HepG2 (cell line): ENCODE measurements around the gene LRRC40. TPM values are rescaled to one million over a fixed set of nuclear protein-coding genes. Genes with fewer than 3 reads are reported as not detected.

Source experiments
- CHD2 ChIP-seq: IDR thresholded peaks from 2 replicates; pipeline ENCODE4 v1.6.1; 2011; ENCODE audit warnings: low read depth, low read length, improper control_type of control experiment
- ELF4 ChIP-seq: sonication (generic); formaldehyde crosslinking; IDR thresholded peaks from 2 replicates; pipeline ENCODE4 v1.5.0; 2020; ENCODE audit warnings: missing genetic modification reagents, mild to moderate bottlenecking, moderate library complexity, borderline replicate concordance
- ERF ChIP-seq: IDR thresholded peaks from 2 replicates; pipeline ENCODE4 v1.6.1; 2018; ENCODE audit warnings: missing biosample characterization, missing genetic modification reagents
- HDAC2 ChIP-seq: sonication (generic); formaldehyde crosslinking; IDR thresholded peaks from 2 replicates; pipeline ENCODE4 v1.4.0; 2020; ENCODE audit warnings: missing genetic modification reagents
- HNRNPUL1 ChIP-seq: fragments of 200-400 bp; formaldehyde crosslinking; IDR thresholded peaks from 2 replicates; pipeline ENCODE4 v1.6.1; 2017; ENCODE audit warnings: low read depth, mild to moderate bottlenecking, low read length, moderate library complexity
- NFATC3 ChIP-seq: sonication (generic); formaldehyde crosslinking; IDR thresholded peaks from 2 replicates; pipeline ENCODE4 v1.5.1; 2020; ENCODE audit warnings: mild to moderate bottlenecking, missing genetic modification reagents
- NFE2L2 ChIP-seq: fragments of 150-350 bp; IDR thresholded peaks from 2 replicates; pipeline ENCODE4 v1.6.1; 2014; ENCODE audit warnings: low read length
- RCOR2 ChIP-seq: IDR thresholded peaks from 2 replicates; pipeline ENCODE4 v1.6.1; 2016; ENCODE audit warnings: missing biosample characterization, missing genetic modification reagents
- U2AF2 ChIP-seq: fragments of 200-400 bp; formaldehyde crosslinking; IDR thresholded peaks from 2 replicates; pipeline ENCODE4 v1.6.1; 2017; ENCODE audit warnings: low read depth, mild to moderate bottlenecking, low read length
- YEATS2 ChIP-seq: sonication (generic); formaldehyde crosslinking; IDR thresholded peaks from 2 replicates; pipeline ENCODE4 v1.4.0; 2020; ENCODE audit warnings: missing genetic modification reagents, borderline replicate concordance
- ZNF124 ChIP-seq: sonication (generic); formaldehyde crosslinking; IDR thresholded peaks from 2 replicates; pipeline ENCODE4 v1.4.0; 2020; ENCODE audit warnings: missing genetic modification reagents
- ZNF225 ChIP-seq: sonication (generic); formaldehyde crosslinking; IDR thresholded peaks from 2 replicates; pipeline ENCODE4 v1.4.0; 2020; ENCODE audit warnings: mild to moderate bottlenecking, missing genetic modification reagents
- ZNF251 ChIP-seq: sonication (generic); formaldehyde crosslinking; IDR thresholded peaks from 2 replicates; pipeline ENCODE4 v1.9.0; 2021; ENCODE audit warnings: mild to moderate bottlenecking, missing genetic modification reagents
- ZNF614 ChIP-seq: IDR thresholded peaks from 2 replicates; pipeline ENCODE4 v1.6.1; 2018; ENCODE audit warnings: missing biosample characterization, missing genetic modification reagents, inconsistent platforms, borderline replicate concordance
- ZNF746 ChIP-seq: sonication (generic); formaldehyde crosslinking; IDR thresholded peaks from 2 replicates; pipeline ENCODE4 v1.8.0; 2022; ENCODE audit warnings: mild to moderate bottlenecking, missing genetic modification reagents
- ZSCAN31 ChIP-seq: sonication (generic); formaldehyde crosslinking; IDR thresholded peaks from 2 replicates; pipeline ENCODE4 v1.5.0; 2020; ENCODE audit warnings: low read depth, mild to moderate bottlenecking, missing genetic modification reagents
- polyA plus RNA-seq, 8 experiments: library from polyadenylated mRNA; depleted of rRNA in 3 of 8; stranded (reverse) in 7 of 8; unstranded in 1 of 8; fragments of >200 nt; fragmentation: Illumina TruSeq in 4 of 8; extraction: Trizol in 4 of 8; gene quantifications; 2 replicates each; pipeline versions ENCODE4 v1.2.1 to v1.2.3, GENCODE V29; 2011 to 2016; ENCODE audit warnings: low read depth in 4 of 8, missing spikeins in 1 of 8, mixed read lengths in 1 of 8; ENCODE audit not compliant: insufficient read depth in 1 of 8
- total RNA-seq, 5 experiments: library from RNA; depleted of rRNA; stranded (reverse); fragments of >200 nt; fragmentation: Illumina TruSeq; extraction: Trizol; gene quantifications; 2 replicates each; pipeline ENCODE4 v1.2.3, GENCODE V29; 2016; ENCODE audit warnings: low read depth in 1 of 5
- TF ChIP-seq, protein P1 (sequence below): sonication (generic); formaldehyde crosslinking; IDR thresholded peaks from 2 replicates; pipeline ENCODE4 v1.5.0; 2020; ENCODE audit warnings: missing genetic modification reagents
- TF ChIP-seq, protein P2 (sequence below): sonication (generic); formaldehyde crosslinking; IDR thresholded peaks from 2 replicates; pipeline ENCODE4 v1.8.1; 2022; ENCODE audit warnings: low read depth, mild to moderate bottlenecking, missing genetic modification reagents
- TF ChIP-seq, protein P3 (sequence below): sonication (generic); formaldehyde crosslinking; IDR thresholded peaks from 2 replicates; pipeline ENCODE4 v1.8.0; 2022; ENCODE audit warnings: mild to moderate bottlenecking, missing genetic modification reagents, borderline replicate concordance
- TF ChIP-seq, protein P4 (sequence below): sonication (generic); formaldehyde crosslinking; IDR thresholded peaks from 2 replicates; pipeline ENCODE4 v1.4.0; 2020; ENCODE audit warnings: mild to moderate bottlenecking, missing genetic modification reagents
- TF ChIP-seq, protein P5 (sequence below): sonication (generic); formaldehyde crosslinking; conservative IDR thresholded peaks from 2 replicates; pipeline ENCODE4 v1.4.0; 2020; ENCODE audit warnings: mild to moderate bottlenecking, missing genetic modification reagents, moderate library complexity

LRRC40 gene
- total and polyA plus RNA-seq, 2 of the 13 experiments (the other 11 are each of a cell fraction or from before 2014, with no cell fraction given): 10.3 to 32.7 TPM

DNA sequence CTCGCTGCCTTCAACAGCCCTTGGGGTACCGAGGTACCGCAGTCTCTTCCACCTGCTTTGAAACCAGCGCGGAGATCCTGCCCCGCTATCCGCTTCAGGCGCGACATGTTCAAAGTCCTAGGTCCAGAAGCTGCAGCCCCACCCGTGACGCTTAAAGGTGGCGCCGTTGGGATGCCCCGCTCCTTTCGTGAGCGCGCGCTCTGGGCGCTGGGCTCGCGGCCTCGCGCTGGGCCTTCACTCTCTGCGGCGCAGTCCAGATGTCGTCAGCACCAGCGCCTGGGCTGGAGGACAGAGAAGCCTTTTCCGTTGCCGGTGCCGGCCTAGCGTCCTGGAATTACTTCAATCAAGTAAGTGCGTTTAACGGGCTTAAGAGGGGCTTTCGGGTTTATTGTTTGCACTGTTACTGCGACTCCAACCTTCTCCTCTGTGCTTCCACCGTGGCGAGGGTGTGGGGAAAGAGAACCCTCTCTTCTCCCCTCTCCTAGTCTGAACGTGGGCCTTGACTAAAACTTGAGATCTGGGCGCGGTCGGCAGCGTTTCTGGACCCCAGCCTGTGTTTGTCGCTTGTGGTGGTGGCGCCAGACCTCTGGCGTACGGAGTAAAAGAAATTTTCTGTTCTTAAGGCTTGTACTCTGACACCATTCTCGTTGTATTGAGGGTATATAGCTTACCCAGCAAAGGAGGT lies at the start of gene LRRC40 (continued):
- peak; percentile 89 for TF ChIP-seq ZSCAN31 (CRISPR knock-in tag)
- TF ChIP-seq HNRNPUL1: no peak
- peak; percentile 95 for TF ChIP-seq ZNF614 (CRISPR knock-in tag)
- TF ChIP-seq, protein P1, sequence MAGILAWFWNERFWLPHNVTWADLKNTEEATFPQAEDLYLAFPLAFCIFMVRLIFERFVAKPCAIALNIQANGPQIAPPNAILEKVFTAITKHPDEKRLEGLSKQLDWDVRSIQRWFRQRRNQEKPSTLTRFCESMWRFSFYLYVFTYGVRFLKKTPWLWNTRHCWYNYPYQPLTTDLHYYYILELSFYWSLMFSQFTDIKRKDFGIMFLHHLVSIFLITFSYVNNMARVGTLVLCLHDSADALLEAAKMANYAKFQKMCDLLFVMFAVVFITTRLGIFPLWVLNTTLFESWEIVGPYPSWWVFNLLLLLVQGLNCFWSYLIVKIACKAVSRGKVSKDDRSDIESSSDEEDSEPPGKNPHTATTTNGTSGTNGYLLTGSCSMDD (CRISPR knock-in tag): no peak
- no peak for TF ChIP-seq NFE2L2
- no peak for TF ChIP-seq NFATC3
- peak; percentile 33; the same call in 1 of the 2 replicates for TF ChIP-seq CHD2
- TF ChIP-seq RCOR2: no peak
- TF ChIP-seq, protein P2, sequence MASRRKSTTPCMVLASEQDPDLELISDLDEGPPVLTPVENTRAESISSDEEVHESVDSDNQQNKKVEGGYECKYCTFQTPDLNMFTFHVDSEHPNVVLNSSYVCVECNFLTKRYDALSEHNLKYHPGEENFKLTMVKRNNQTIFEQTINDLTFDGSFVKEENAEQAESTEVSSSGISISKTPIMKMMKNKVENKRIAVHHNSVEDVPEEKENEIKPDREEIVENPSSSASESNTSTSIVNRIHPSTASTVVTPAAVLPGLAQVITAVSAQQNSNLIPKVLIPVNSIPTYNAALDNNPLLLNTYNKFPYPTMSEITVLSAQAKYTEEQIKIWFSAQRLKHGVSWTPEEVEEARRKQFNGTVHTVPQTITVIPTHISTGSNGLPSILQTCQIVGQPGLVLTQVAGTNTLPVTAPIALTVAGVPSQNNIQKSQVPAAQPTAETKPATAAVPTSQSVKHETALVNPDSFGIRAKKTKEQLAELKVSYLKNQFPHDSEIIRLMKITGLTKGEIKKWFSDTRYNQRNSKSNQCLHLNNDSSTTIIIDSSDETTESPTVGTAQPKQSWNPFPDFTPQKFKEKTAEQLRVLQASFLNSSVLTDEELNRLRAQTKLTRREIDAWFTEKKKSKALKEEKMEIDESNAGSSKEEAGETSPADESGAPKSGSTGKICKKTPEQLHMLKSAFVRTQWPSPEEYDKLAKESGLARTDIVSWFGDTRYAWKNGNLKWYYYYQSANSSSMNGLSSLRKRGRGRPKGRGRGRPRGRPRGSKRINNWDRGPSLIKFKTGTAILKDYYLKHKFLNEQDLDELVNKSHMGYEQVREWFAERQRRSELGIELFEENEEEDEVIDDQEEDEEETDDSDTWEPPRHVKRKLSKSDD (CRISPR knock-in tag): peak; percentile 88; the same call in 1 of the 2 replicates
- TF ChIP-seq HDAC2 (CRISPR knock-in tag): peak; percentile 93
- TF ChIP-seq U2AF2: no peak
- TF ChIP-seq ZNF251 (CRISPR knock-in tag): no peak
- TF ChIP-seq ELF4 (CRISPR knock-in tag): no peak; the same call in 1 of the 2 replicates
- TF ChIP-seq, protein P3, sequence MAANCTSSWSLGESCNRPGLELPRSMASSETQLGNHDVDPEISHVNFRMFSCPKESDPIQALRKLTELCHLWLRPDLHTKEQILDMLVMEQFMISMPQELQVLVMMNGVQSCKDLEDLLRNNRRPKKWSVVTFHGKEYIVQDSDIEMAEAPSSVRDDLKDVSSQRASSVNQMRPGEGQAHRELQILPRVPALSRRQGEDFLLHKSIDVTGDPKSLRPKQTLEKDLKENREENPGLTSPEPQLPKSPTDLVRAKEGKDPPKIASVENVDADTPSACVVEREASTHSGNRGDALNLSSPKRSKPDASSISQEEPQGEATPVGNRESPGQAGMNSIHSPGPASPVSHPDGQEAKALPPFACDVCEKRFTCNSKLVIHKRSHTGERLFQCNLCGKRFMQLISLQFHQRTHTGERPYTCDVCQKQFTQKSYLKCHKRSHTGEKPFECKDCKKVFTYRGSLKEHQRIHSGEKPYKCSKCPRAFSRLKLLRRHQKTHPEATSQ (CRISPR knock-in tag): 0 out of 2 replicates have a peak, but pooled peaks have one; percentile 72
- TF ChIP-seq ZNF746: no peak; the same call in 1 of the 2 replicates
- TF ChIP-seq ZNF225 (CRISPR knock-in tag): peak; percentile 87; the same call in 1 of the 2 replicates
- peak; percentile 93; the same call in 1 of the 2 replicates for TF ChIP-seq ZNF124 (CRISPR knock-in tag)
- TF ChIP-seq, protein P4, sequence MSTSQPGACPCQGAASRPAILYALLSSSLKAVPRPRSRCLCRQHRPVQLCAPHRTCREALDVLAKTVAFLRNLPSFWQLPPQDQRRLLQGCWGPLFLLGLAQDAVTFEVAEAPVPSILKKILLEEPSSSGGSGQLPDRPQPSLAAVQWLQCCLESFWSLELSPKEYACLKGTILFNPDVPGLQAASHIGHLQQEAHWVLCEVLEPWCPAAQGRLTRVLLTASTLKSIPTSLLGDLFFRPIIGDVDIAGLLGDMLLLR (CRISPR knock-in tag): no peak
- peak; percentile 73 for TF ChIP-seq ERF (CRISPR knock-in tag)
- peak; percentile 98 for TF ChIP-seq YEATS2 (CRISPR knock-in tag)
- TF ChIP-seq, protein P5, sequence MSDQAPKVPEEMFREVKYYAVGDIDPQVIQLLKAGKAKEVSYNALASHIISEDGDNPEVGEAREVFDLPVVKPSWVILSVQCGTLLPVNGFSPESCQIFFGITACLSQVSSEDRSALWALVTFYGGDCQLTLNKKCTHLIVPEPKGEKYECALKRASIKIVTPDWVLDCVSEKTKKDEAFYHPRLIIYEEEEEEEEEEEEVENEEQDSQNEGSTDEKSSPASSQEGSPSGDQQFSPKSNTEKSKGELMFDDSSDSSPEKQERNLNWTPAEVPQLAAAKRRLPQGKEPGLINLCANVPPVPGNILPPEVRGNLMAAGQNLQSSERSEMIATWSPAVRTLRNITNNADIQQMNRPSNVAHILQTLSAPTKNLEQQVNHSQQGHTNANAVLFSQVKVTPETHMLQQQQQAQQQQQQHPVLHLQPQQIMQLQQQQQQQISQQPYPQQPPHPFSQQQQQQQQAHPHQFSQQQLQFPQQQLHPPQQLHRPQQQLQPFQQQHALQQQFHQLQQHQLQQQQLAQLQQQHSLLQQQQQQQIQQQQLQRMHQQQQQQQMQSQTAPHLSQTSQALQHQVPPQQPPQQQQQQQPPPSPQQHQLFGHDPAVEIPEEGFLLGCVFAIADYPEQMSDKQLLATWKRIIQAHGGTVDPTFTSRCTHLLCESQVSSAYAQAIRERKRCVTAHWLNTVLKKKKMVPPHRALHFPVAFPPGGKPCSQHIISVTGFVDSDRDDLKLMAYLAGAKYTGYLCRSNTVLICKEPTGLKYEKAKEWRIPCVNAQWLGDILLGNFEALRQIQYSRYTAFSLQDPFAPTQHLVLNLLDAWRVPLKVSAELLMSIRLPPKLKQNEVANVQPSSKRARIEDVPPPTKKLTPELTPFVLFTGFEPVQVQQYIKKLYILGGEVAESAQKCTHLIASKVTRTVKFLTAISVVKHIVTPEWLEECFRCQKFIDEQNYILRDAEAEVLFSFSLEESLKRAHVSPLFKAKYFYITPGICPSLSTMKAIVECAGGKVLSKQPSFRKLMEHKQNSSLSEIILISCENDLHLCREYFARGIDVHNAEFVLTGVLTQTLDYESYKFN: peak; percentile 84
